SK-N-SH treated with all-trans-retinoic acid at 6 μM for 48 hours (cell line): ENCODE measurements around the gene DIP2B.

Experiments
- ARNTL ChIP-seq: fragments of 450-650 bp; formaldehyde crosslinking; IDR thresholded peaks from 2 replicates; pipeline ENCODE4 v1.5.0; 2020; ENCODE audit warnings: low read depth, mild to moderate bottlenecking, moderate library complexity, borderline replicate concordance
- CREB5 ChIP-seq: fragments of 250-450 bp; sonication (Bioruptor Pico); IDR thresholded peaks from 2 replicates; pipeline ENCODE4 v1.5.1; 2020; ENCODE audit warnings: low read depth, mild to moderate bottlenecking, moderate library complexity
- CSDC2 ChIP-seq: fragments of 250-450 bp; sonication (Bioruptor Pico); IDR thresholded peaks from 2 replicates; pipeline ENCODE4 v1.5.0; 2020; ENCODE audit warnings: mild to moderate bottlenecking, moderate library complexity
- CSRNP3 ChIP-seq: fragments of 250-450 bp; sonication (Bioruptor Pico); IDR thresholded peaks from 2 replicates; pipeline ENCODE4 v1.5.1; 2021; ENCODE audit warnings: mild to moderate bottlenecking, moderate library complexity
- ESRRG ChIP-seq: fragments of 250-450 bp; sonication (Bioruptor Pico); IDR thresholded peaks from 2 replicates; pipeline ENCODE4 v1.6.1; 2021; ENCODE audit warnings: mild to moderate bottlenecking
- ISL1 ChIP-seq: fragments of 250-450 bp; sonication (Bioruptor Pico); IDR thresholded peaks from 2 replicates; pipeline ENCODE4 v2.1.2; 2022; ENCODE audit warnings: mild to moderate bottlenecking, moderate library complexity
- OSR1 ChIP-seq: fragments of 250-450 bp; sonication (Bioruptor Pico); IDR thresholded peaks from 2 replicates; pipeline ENCODE4 v1.8.0; 2022; ENCODE audit warnings: moderate library complexity, mild to moderate bottlenecking, inconsistent platforms
- PATZ1 ChIP-seq: fragments of 250-450 bp; sonication (Bioruptor Pico); IDR thresholded peaks from 2 replicates; pipeline ENCODE4 v1.8.0; 2020; ENCODE audit warnings: mild to moderate bottlenecking, moderate library complexity, borderline replicate concordance
- PPARA ChIP-seq: fragments of 250-450 bp; sonication (Bioruptor Pico); IDR thresholded peaks from 2 replicates; pipeline ENCODE4 v1.5.0; 2020; ENCODE audit warnings: mild to moderate bottlenecking, borderline replicate concordance
- TSHZ2 ChIP-seq: fragments of 250-450 bp; sonication (Bioruptor Pico); IDR thresholded peaks from 2 replicates; pipeline ENCODE4 v1.5.0; 2020; ENCODE audit warnings: mild to moderate bottlenecking, moderate library complexity
- ZFP30 ChIP-seq: fragments of 450-650 bp; formaldehyde crosslinking; IDR thresholded peaks from 2 replicates; pipeline ENCODE4 v1.5.0; 2022; ENCODE audit warnings: mild to moderate bottlenecking, moderate library complexity
- ZNF70 ChIP-seq: fragments of 450-650 bp; formaldehyde crosslinking; IDR thresholded peaks from 2 replicates; pipeline ENCODE4 v1.5.0; 2020; ENCODE audit warnings: mild to moderate bottlenecking, moderate library complexity
- ZNF8 ChIP-seq: fragments of 450-650 bp; formaldehyde crosslinking; IDR thresholded peaks from 2 replicates; pipeline ENCODE4 v1.5.0; 2020; ENCODE audit warnings: mild to moderate bottlenecking, moderate library complexity

GRCh38 chr12:50567926-50568325 lies 63.1 kb downstream of the DIP2B start:
- TF ChIP-seq PATZ1 (CRISPR knock-in tag) (no peak), ESRRG (CRISPR knock-in tag) (no peak), ZFP30 (CRISPR knock-in tag) (no peak), ISL1 (CRISPR knock-in tag) (no peak), ARNTL (CRISPR knock-in tag) (no peak), OSR1 (CRISPR knock-in tag) (no peak), CSDC2 (CRISPR knock-in tag) (no peak), CSRNP3 (no peak), ZNF70 (no peak), TSHZ2 (CRISPR knock-in tag) (no peak), ZNF8 (CRISPR knock-in tag) (no peak), PPARA (CRISPR knock-in tag) (no peak), CREB5 (CRISPR knock-in tag) (no peak)
